Ovary (tissue), 9 donors: ENCODE data around the gene IMPA2. TPM values are rescaled to one million over a fixed set of nuclear protein-coding genes. Genes with fewer than 3 reads are reported as not detected.
A peak's percentile ranks its signal among the peaks of the same experiment; 100 is the strongest.
"Not testable (repeated sequence)": the region's sequence is repeated elsewhere in the genome, so short reads cannot be mapped to it uniquely, and the experiment has no call there.

Source experiments
- DNase-seq, 5 donors: peaks; one replicate each; pipeline ENCODE4 v3.0.0-alpha.2; 2019 to 2020
- H3K27ac ChIP-seq, 2 donors: fragments of 200-600 bp; one replicate each; pipeline versions ENCODE4 v1.5.1 to v1.8.0; 2019 to 2022
- H3K27me3 ChIP-seq: fragments of 200-600 bp; one replicate; pipeline ENCODE4 v1.8.0; 2022
- H3K36me3 ChIP-seq: fragments of 200-600 bp; sonication (generic); one replicate; pipeline ENCODE4 v1.5.1; 2019
- H3K4me1 ChIP-seq: one replicate; pipeline ENCODE4 v1.8.1; 2013; ENCODE audit warnings: mild to moderate bottlenecking, moderate library complexity; ENCODE audit not compliant: insufficient read depth
- H3K4me3 ChIP-seq: fragments of 200-600 bp; sonication (generic); one replicate; pipeline ENCODE4 v1.5.1; 2017
- H3K9me3 ChIP-seq, 2 donors: fragments of 200-600 bp in 1 of 2; sonication (generic) in 1 of 2; one replicate each; pipeline versions ENCODE4 v1.5.1 to v1.8.1; 2013 to 2019; ENCODE audit warnings: mild to moderate bottlenecking in 1 of 2, moderate library complexity in 1 of 2
- CTCF ChIP-seq, 3 donors: fragments of 450-650 bp in 2 of 3; fragments of 200-600 bp in 1 of 3; IDR thresholded peaks; one replicate each; pipeline versions ENCODE4 v1.5.1 to v1.8.0; 2016 to 2022; ENCODE audit warnings: antibody characterized with exemption in 3 of 3, mild to moderate bottlenecking in 1 of 3
- EP300 ChIP-seq: sonication (generic); formaldehyde crosslinking; IDR thresholded peaks from one replicate; pipeline ENCODE4 v1.6.1; 2017; ENCODE audit warnings: antibody characterized with exemption
- POLR2A ChIP-seq: fragments of 450-650 bp; IDR thresholded peaks from one replicate; pipeline ENCODE4 v1.6.1; 2017; ENCODE audit warnings: antibody characterized with exemption, mild to moderate bottlenecking, moderate library complexity
- WGBS, 3 donors: extraction: QIAGEN DNeasy Blood & Tissue Kit in 1 of 3; methylation state at CpG; one replicate each; pipeline versions ENCODE4 v1.1.5 to v1.1.7; 2013 to 2017; 5-methylcytosine and 5-hydroxymethylcytosine counted together
- intact Hi-C, 4 donors: fragments of 100-400 bp; cut with DNase I; formaldehyde crosslinking; loops; one replicate each; pipeline versions ENCODE4 v1.11.0 to v1.15.1; 2022 to 2023
- polyA plus RNA-seq, 2 donors: library from polyadenylated mRNA; stranded (reverse); fragments of 200-250 nt in 1 of 2; fragments of 350-450 nt in 1 of 2; fragmentation: Illumina TruSeq in 1 of 2; extraction: RNeasy Lipid Tissue Mini Kit (QIAGEN cat#74804) in 1 of 2; gene quantifications; one replicate each; pipeline ENCODE4 v1.2.3, GENCODE V29; 2013 to 2014
- total RNA-seq, 7 donors: library from RNA; depleted of rRNA in 2 of 7; stranded (reverse); fragments of >200 nt in 2 of 7; fragmentation: NEBNext Ultra II Directional in 3 of 7; extraction: Animal tissue kit (Norgen Biotek cat#: 25700) in 3 of 7; gene quantifications; one replicate each; pipeline versions ENCODE4 v1.1.0 to v1.2.4, GENCODE V29; 2016 to 2023
- donor health status: DM: no; HTN: no; CAD: no; lungs with moderate emphysema.
- donor health status: DM: no; HTN: no; CAD: no.
- donor health status: Bipolar disorder and iron deficiency.
- donor health status: DM: yes; HTN: yes; CAD: no.
- donor health status: DM: no; HTN: no; CAD: no.
- donor health status: DM: yes; HTN: yes; CAD: no.

The IMPA2 gene
- total and polyA plus RNA-seq, 9 donors, result 15.4 to 33.5 (median 21.1) TPM

GRCh38 chr18:12035481-12035880, 54.2 kb downstream of the IMPA2 start:
- Histone ChIP-seq H3K27ac (no peak overlapping the region), H3K4me3 (no peak overlapping the region), H3K27me3 (no peaks in the 10 kb centered on the region), H3K9me3 (no peaks in the 10 kb centered on the region), H3K4me1 (peaks cover 1% of the 10 kb centered on the region), H3K36me3 (no peaks in the 10 kb centered on the region)
- TF ChIP-seq POLR2A, result no peak
- TF ChIP-seq CTCF (IDR thresholded peaks at IDR 0.05), result no peak
- no peak for TF ChIP-seq EP300
- WGBS, 3 donors, result 75 to 90% (median 83%) methylated on average over 6 of the region's 6 CpGs
- intact Hi-C loops, result loop anchor here in 3 of 4 donors (5.0 to 10.0 kb wide), 4 partner anchors 38 to 303 kb away; no protein-coding TSS in a partner anchor
- peak in 1 of 5 donors; percentile 6 for DNase-seq

DNA sequence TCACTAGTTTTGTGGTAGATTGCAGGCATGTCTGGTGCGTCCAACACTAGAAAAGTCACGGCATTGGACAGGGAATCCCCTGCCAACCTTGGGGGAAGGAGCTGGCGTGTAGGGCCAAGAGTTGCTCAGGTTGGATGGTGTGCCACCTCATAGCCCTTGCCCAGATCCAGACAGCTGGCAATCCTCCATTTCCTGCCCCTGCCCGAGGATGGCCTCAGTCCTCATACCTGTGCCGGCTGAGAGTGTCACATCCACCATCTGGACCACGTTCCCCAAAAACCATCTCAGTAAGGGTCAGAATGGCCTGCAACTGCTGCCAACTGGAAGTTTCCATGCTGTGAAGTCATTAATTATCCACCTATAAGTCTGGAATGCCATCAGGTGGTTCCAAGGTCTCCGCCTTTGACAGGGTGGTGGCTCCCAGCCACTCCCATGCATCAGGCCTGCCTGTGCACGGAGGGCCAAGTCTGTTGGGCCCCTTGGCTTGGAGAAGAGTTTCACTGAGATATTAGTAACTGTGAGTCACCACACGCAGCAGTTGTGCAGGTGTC, 55.0 kb downstream of the IMPA2 start:
- H3K4me1 ChIP-seq, result peaks cover 1% of the 10 kb centered on the region
- no peaks in the 10 kb centered on the region for H3K9me3 ChIP-seq
- no peaks in the 10 kb centered on the region for H3K27me3 ChIP-seq
- intact Hi-C loops, result loop anchor here in 3 of 4 donors (5.0 to 10.0 kb wide), 4 partner anchors 39 to 304 kb away; no protein-coding TSS in a partner anchor
- DNase-seq, result peak in 1 of 5 donors; percentile 12
- H3K36me3 ChIP-seq, result no peaks in the 10 kb centered on the region
- no peak overlapping the region for H3K4me3 ChIP-seq
- WGBS, 3 donors, result 67 to 89% (median 73%) methylated on average over 8 to 9 of the region's 9 CpGs
- no peak overlapping the region for H3K27ac ChIP-seq
- TF ChIP-seq EP300, result no peak
- no peak for TF ChIP-seq CTCF (IDR thresholded peaks at IDR 0.05)
- TF ChIP-seq POLR2A, result no peak

GRCh38 chr18:12038082-12038638, 56.9 kb downstream of the IMPA2 start:
- intact Hi-C loops, result loop anchor here in 3 of 4 donors (5.0 to 10.0 kb wide), 4 partner anchors 41 to 306 kb away; no protein-coding TSS in a partner anchor
- H3K4me1 ChIP-seq, result peaks cover 1% of the 10 kb centered on the region
- no peak overlapping the region for H3K27ac ChIP-seq
- no peaks in the 10 kb centered on the region for H3K9me3 ChIP-seq
- WGBS, 3 donors, result 31 to 47% (median 37%) methylated on average over 25 to 27 of the region's 27 CpGs
- TF ChIP-seq POLR2A (no peak), CTCF (IDR thresholded peaks at IDR 0.05) (no peak), EP300 (no peak)
- peak in 4 of 5 donors; percentile 23 to 55 (median 34) for DNase-seq
- H3K4me3 ChIP-seq, result peak overlapping the region; percentile 47
- H3K36me3 ChIP-seq, result no peaks in the 10 kb centered on the region
- H3K27me3 ChIP-seq, result no peaks in the 10 kb centered on the region

- DNase-seq, result peak; percentile 68 to 86 (median 81)
- Histone ChIP-seq H3K27ac (peak overlapping the region in 1 of 2 donors; percentile 4), H3K36me3 (no peaks in the 10 kb centered on the region), H3K4me1 (peaks cover 1% of the 10 kb centered on the region), H3K9me3 (no peaks in the 10 kb centered on the region), H3K4me3 (peak overlapping the region; percentile 47), H3K27me3 (no peaks in the 10 kb centered on the region)
- WGBS, 3 donors, result 1 to 2% (median 2%) methylated on average over 61 to 74 of the region's 74 CpGs
- TF ChIP-seq CTCF (IDR thresholded peaks at IDR 0.05) (peak; percentile 93 to 98 (median 98)), EP300 (no peak)
- intact Hi-C loops, result loop anchor here in 3 of 4 donors (5.0 to 10.0 kb wide), 4 partner anchors 42 to 307 kb away; no protein-coding TSS in a partner anchor
Measured at GRCh38 chr18:12038639-12039539, 57.6 kb downstream of the IMPA2 start.

- WGBS, 3 donors, result 59 to 61% (median 61%) methylated on average over 6 of the region's 6 CpGs
- H3K36me3 ChIP-seq, H3K4me3 ChIP-seq, H3K9me3 ChIP-seq, DNase-seq, H3K27me3 ChIP-seq, H3K27ac ChIP-seq, H3K4me1 ChIP-seq: not testable (repeated sequence)
- intact Hi-C loops, result loop anchor here in 3 of 4 donors (5.0 to 10.0 kb wide), 4 partner anchors 42 to 307 kb away; no protein-coding TSS in a partner anchor
Measured at GRCh38 chr18:12039540-12039930, 58.2 kb downstream of the IMPA2 start.
